GOT3 (cell line): Measurements from ENCODE around the gene RBM20.

ENCODE experiments used
- DNase-seq: peaks from one replicate; lab custom pipeline; 2025; ENCODE audit warnings: mixed read lengths; lab: John Stamatoyannopoulos, UW

The RBM20 gene

DNA sequence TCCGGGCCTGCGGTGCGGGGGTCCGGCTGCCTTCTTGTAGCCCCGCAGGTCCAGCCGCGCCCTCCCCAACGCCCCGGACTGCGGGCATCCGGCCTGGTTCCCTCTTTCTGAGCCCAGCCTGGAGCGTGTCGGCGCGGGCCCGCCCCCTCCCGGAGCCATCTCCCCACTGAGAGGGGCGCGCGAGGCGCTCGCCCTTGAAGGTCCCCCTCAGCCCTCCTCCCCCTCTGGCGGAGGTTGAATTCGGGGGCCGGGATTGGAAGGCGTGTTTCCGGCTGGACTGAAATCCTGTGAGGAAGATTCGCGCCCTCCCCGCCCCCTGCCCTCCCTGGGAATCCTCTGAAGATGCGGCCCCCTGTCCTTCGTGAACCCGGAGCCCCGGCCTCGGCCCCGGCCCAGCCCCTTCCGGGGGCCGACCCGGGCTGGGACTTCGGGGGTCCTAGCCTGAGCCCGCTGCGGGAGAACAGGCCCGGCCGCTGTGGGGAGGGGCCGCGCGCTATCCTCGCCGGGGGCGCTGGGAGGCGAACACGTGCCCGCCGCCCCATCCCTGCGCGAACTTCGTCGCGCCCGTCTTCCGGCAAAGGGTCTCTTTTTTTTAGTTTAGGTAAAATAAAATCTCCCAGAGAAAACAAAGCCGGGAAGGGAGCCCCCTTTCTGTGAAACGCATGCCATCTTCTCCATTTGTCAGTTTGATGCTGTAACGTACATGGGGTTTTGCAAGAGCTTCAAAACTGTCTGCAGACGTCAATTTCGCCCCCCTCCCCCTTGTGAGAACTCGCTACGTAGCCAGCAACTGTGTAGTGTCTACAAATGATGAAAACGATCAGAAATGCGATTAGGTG, 228.2 kb downstream of the RBM20 start:
- no peak for DNase-seq

GRCh38 chr10:110872984-110873923, 229.1 kb downstream of the RBM20 start:
- no peak for DNase-seq

DNA sequence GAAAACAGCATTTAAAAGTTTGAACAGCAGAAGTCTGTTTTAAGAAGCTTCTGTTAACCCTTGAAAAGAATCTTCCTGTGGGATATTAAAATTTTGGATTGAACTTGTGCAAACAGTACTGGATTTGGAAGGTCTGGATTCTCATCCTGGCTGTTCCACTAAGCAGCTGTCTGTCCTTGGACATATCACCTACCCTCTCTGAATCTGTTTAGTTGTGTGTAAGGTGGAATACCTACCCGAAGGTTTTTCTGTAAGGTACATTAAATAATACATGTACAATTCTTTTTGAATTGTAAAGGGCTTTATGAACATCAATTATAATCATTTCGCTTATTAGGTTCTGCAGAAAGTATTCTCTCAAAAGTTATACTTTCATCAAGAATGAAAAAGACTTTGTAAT, 229.8 kb downstream of the RBM20 start:
- no peak for DNase-seq

- no peak for DNase-seq
Measured at GRCh38 chr10:110876000-110876399, 231.9 kb downstream of the RBM20 start.

DNA sequence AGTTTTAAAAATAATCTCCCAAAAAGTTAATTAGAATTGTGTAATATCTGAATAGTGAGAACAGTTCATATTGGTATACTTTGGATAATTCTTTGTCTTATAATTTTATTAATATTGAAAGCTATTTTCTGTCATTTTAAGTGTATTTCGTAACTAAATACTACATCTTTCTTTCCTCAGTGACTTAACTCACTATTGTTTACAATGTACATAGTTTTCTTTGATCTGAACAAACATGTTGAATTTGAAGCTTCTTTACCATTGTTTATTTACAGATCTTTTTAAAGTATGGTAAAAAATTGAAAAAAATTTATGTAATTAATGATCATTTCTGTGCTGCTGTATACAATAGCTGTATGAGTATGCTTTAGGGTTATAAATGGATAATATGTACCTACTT, 232.7 kb downstream of the RBM20 start:
- no peak for DNase-seq

GRCh38 chr10:110880012-110880411, 235.9 kb downstream of the RBM20 start:
- DNase-seq, result no peak

DNA sequence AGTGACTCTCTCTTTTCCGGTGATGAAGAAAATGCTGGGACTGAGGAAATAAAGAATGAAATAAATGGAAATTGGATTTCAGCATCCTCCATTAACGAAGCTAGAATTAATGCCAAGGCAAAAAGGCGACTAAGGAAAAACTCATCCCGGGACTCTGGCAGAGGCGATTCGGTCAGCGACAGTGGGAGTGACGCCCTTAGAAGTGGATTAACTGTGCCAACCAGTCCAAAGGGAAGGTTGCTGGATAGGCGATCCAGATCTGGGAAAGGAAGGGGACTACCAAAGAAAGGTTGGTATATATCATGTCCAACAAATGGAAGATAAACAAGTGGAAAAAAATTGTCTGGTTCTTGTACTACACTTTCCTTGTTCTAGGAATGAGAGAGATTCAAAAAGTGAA, 237.1 kb downstream of the RBM20 start:
- DNase-seq, result no peak

- DNase-seq, result no peak
Measured at GRCh38 chr10:110881905-110882304, 237.8 kb downstream of the RBM20 start.

- no peak for DNase-seq
Measured at GRCh38 chr10:110883924-110884323, 239.8 kb downstream of the RBM20 start.

- DNase-seq, result no peak
Measured at GRCh38 chr10:110885932-110886674, 242.0 kb downstream of the RBM20 start.

DNA sequence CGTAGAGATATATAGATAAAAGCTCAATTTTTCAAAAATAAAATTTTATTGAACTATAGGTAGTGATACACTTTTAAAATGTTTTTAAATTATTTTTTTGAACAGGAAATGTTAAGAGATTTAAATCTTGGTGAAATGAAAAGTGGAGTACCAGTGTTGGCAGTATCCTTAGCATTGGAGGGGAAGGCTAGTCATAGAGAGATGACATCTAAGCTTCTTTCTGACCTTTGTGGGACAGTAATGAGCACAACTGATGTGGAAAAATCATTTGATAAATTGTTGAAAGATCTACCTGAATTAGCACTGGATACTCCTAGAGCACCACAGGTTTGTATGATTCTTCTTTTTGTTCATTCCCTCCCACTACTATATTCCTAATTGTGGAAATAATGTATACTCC, 243.4 kb downstream of the RBM20 start:
- DNase-seq, result no peak
